ENCODE data around the gene ALDH4A1.

The ALDH4A1 gene

GRCh38 chr1:18922848-18923755 lies 20.7 kb upstream of the ALDH4A1 start:
- no peak for DNase-seq (ENCODE audit: low read depth in 2 of 2)

GRCh38 chr1:18922319-18922726 lies 20.0 kb upstream of the ALDH4A1 start:
- no peak for DNase-seq (ENCODE audit: low read depth in 2 of 2)

- no peak for DNase-seq (ENCODE audit: low read depth in 2 of 2)
Observed at GRCh38 chr1:18921516-18922251, 19.3 kb upstream of the ALDH4A1 start.

- DNase-seq (ENCODE audit: low read depth in 2 of 2), result no peak
Observed at GRCh38 chr1:18920931-18921330, 18.6 kb upstream of the ALDH4A1 start.

- no peak for DNase-seq (ENCODE audit: low read depth in 2 of 2)
Observed at GRCh38 chr1:18919956-18920355, 17.6 kb upstream of the ALDH4A1 start.

- DNase-seq (ENCODE audit: low read depth in 2 of 2), result no peak
Observed at GRCh38 chr1:18919197-18919905, 17.0 kb upstream of the ALDH4A1 start.

- no peak for DNase-seq (ENCODE audit: low read depth in 2 of 2)
Observed at GRCh38 chr1:18918417-18918816, 16.1 kb upstream of the ALDH4A1 start.

GRCh38 chr1:18917071-18917799 lies 14.9 kb upstream of the ALDH4A1 start:
- no peak for DNase-seq (ENCODE audit: low read depth in 2 of 2)

GRCh38 chr1:18915341-18915740 lies 13.0 kb upstream of the ALDH4A1 start:
- no peak for DNase-seq (ENCODE audit: low read depth in 2 of 2)

GRCh38 chr1:18913065-18913835 lies 10.9 kb upstream of the ALDH4A1 start:
- peak; percentile 51 to 60 for DNase-seq (ENCODE audit: low read depth in 2 of 2)

- no peak for DNase-seq (ENCODE audit: low read depth in 2 of 2)
Observed at GRCh38 chr1:18912550-18912949, 10.2 kb upstream of the ALDH4A1 start.

- no peak for DNase-seq (ENCODE audit: low read depth in 2 of 2)
Observed at GRCh38 chr1:18908911-18909771, 6.8 kb upstream of the ALDH4A1 start.

GRCh38 chr1:18907917-18908845 lies 5.8 kb upstream of the ALDH4A1 start:
- DNase-seq (ENCODE audit: low read depth in 2 of 2), result no peak

- peak in 1 of 2 donors; percentile 27 for DNase-seq (ENCODE audit: low read depth in 2 of 2)
Observed at GRCh38 chr1:18907021-18907916, 4.9 kb upstream of the ALDH4A1 start.

- DNase-seq (ENCODE audit: low read depth in 2 of 2), result no peak
Observed at GRCh38 chr1:18903291-18903756, 969 bp upstream of the ALDH4A1 start.

- no peak for DNase-seq (ENCODE audit: low read depth in 2 of 2)
Observed at GRCh38 chr1:18901952-18902522, 318 bp downstream of the ALDH4A1 start.
